WI38 (cell line): ENCODE data around the gene GTF3C4.

ENCODE experiments used
- H3K4me3 ChIP-seq: 2 replicates; pipeline ENCODE4 v1.5.1; 2011; ENCODE audit warnings: low read depth, mild to moderate bottlenecking, control low read depth, low read length
- TF ChIP-seq, protein P1 (sequence below): IDR thresholded peaks from 2 replicates; pipeline ENCODE4 v1.5.1; 2012; ENCODE audit warnings: low read depth, mild to moderate bottlenecking, control low read depth, low read length

The GTF3C4 gene, protein sequence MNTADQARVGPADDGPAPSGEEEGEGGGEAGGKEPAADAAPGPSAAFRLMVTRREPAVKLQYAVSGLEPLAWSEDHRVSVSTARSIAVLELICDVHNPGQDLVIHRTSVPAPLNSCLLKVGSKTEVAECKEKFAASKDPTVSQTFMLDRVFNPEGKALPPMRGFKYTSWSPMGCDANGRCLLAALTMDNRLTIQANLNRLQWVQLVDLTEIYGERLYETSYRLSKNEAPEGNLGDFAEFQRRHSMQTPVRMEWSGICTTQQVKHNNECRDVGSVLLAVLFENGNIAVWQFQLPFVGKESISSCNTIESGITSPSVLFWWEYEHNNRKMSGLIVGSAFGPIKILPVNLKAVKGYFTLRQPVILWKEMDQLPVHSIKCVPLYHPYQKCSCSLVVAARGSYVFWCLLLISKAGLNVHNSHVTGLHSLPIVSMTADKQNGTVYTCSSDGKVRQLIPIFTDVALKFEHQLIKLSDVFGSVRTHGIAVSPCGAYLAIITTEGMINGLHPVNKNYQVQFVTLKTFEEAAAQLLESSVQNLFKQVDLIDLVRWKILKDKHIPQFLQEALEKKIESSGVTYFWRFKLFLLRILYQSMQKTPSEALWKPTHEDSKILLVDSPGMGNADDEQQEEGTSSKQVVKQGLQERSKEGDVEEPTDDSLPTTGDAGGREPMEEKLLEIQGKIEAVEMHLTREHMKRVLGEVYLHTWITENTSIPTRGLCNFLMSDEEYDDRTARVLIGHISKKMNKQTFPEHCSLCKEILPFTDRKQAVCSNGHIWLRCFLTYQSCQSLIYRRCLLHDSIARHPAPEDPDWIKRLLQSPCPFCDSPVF

DNA sequence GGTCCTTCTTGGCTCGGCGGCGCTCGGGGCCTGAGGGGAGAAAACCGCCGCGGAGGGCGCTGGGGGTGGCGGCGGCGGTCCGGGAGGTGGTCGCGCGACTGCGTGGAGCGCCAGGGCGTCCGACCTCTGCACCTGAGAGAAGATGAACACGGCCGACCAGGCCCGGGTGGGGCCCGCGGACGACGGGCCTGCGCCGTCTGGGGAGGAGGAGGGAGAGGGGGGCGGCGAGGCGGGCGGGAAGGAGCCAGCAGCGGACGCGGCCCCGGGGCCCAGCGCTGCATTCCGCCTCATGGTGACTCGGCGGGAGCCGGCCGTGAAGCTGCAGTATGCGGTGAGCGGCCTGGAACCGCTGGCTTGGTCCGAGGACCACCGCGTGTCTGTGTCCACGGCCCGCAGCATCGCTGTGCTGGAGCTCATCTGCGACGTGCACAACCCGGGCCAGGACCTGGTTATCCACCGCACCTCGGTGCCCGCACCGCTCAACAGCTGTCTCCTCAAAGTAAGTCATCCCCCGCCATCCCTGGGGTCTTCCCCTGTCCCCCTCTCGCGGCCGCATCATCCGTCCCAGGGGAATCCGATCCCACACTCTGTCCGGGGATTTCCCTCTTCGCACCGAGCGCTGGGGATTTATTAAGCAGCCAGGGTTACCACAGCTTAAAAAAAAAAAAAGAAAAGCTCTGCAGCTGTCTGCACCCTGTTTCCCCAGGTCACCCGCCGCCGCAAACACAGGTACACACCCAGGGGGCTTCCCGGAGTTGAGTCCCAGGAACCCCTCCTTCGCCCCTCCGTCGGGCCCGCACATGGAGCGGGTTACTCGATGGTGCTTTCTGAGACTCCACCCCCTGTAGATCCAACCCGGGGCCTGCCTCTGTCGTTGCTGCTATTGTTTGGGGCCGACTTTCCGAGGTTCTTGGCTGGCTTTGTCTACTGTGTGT is at the start of gene GTF3C4:
Gene GTF3C4 (plus strand): TSS at position 8 of the 935 bp plus-strand sequence. CDS start 135 bp downstream, at position 143.
- TF ChIP-seq, protein P1, sequence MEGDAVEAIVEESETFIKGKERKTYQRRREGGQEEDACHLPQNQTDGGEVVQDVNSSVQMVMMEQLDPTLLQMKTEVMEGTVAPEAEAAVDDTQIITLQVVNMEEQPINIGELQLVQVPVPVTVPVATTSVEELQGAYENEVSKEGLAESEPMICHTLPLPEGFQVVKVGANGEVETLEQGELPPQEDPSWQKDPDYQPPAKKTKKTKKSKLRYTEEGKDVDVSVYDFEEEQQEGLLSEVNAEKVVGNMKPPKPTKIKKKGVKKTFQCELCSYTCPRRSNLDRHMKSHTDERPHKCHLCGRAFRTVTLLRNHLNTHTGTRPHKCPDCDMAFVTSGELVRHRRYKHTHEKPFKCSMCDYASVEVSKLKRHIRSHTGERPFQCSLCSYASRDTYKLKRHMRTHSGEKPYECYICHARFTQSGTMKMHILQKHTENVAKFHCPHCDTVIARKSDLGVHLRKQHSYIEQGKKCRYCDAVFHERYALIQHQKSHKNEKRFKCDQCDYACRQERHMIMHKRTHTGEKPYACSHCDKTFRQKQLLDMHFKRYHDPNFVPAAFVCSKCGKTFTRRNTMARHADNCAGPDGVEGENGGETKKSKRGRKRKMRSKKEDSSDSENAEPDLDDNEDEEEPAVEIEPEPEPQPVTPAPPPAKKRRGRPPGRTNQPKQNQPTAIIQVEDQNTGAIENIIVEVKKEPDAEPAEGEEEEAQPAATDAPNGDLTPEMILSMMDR: no peak
- peak within 1 kb of the TSS; percentile 90 for H3K4me3 ChIP-seq

DNA sequence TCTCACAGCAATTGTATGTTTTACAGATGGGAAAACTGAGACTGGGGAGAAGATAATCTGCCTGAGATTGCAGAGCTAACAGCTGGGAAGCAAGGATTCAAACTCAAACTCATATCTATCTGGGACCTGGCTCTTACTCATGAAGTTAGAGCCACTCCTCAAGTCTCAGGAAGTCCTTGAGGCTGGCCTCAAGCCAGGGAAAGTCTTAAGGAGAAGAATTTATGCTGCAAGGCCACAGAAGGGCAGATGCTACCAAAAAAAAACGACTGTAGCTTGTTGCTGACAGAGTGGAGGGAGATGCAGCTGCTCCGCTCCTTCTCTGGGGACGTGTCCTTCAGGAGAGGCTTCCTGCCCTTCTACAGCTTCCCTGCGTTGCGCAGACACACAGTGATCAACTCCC is 48.1 kb upstream of the GTF3C4 start:
- TF ChIP-seq, protein P1: no peak
- no peak overlapping the region for H3K4me3 ChIP-seq

DNA sequence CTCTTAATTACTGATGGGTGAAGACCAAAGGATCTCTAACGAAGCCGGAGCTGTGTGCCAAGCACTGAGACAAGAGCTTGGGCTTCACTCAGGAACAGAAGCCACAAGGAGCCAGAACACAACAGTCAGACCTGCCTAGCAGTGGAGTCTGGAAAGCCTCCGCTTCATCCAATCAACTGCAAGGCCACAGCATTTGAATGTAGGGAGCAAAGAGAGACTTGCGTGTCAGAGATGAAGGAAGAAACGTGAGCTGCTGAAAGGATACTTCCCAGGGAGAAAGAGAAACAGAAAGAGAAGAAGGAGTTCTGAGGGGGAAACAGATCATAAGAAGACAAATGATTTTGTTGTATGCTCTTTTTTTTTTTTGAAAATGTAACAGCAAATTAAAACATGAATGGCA is 44.0 kb upstream of the GTF3C4 start:
- TF ChIP-seq, protein P1: no peak
- no peak overlapping the region for H3K4me3 ChIP-seq

DNA sequence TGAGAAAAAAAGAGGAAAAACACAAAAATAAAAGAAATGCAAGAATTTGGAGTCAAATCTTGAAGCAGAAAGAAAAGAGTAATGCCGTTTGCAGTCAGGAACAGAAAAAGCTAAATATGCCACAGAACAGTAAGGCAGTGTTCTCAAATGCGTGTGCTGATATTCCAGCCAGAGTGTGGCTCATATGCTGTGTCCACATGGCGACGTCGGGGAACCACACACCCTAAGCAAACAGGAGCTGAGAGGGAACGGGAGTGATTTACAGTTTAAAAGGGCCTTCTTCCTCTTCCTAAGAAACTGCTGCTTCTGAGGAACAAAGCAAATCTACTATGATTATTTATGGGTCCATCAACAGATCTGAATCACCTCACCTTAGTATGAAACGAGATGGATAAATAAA is 43.2 kb upstream of the GTF3C4 start:
- TF ChIP-seq, protein P1: no peak
- no peak overlapping the region for H3K4me3 ChIP-seq

DNA sequence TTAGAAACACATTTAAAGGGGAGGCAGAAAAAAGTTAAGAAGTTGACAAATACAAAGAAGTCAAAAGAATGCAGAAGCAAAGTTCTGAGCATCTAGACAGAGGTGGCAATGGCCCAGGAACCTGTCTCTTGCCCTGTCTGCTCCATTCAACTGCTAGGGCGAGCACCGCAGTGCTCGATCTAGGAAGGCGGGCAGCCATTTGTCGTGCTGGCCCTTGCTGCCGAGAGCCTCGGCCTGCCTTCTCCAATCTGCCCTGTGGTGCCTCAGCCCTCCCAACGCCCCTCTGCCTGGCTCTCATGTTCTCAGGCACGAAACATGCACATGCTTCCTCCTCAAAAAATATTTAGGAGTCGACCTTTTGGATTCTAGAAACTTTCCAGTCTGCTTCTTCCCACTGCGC is 42.7 kb upstream of the GTF3C4 start:
- TF ChIP-seq, protein P1: no peak

DNA sequence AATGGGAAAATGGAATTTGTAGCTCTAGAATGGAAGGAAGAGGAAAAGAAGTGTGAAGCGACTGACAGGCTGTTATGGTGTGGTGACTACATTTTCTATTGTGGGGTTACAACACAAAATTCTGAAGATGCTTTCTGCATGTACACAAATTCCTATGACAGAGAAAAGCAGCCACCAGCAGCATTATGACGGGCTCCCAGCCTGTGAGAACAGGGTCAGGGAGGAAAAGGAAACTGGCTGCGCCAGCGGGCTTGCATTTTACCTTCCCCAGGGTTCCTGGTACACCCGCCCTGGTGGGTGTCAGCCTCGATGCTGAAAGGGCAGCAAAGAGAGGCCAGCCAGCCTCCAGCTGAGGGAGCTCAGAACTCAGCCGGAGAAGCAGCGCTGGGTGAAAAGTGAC is 41.5 kb upstream of the GTF3C4 start:
- H3K4me3 ChIP-seq: no peak overlapping the region

More for the DNA sequence above, 42.7 kb upstream of the GTF3C4 start:
- H3K4me3 ChIP-seq: no peak overlapping the region

More for the DNA sequence above, 41.5 kb upstream of the GTF3C4 start:
- TF ChIP-seq, protein P1: no peak
